ENCODE data around the gene MYLK.
"Not testable (repeated sequence)": the region's sequence is repeated elsewhere in the genome, so short reads cannot be mapped to it uniquely, and the experiment has no call there.

MYLK gene

DNA sequence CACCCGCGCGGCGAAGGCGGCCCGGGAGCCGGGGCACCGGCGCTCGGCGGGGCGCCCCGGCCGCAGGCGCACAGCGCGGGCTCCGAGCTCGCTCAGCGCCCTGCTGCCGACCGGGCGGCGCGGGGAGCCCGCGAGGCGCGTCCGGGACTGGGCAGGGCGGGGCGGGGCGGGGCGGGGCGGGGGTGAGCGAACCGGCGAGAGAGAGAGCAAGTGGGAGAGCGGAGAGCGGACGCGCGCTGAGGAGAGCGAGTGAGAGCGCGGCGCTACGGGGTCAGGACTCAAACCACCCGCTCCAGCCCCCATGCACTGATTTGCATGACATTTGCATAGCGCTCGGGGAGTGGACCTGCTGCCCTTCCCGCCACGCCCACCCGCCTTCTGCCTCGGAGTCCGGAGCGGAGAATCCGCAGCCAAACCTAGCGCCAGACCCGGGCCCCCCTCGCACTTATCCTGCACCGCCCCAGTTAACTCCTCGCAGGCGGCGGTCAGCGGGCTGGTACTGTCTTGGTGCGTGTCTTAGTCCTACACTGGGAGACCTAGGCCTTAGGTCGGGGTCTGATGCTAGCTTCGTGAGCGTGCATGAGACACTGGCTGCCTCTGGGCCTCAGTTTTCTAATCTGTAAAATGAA lies at the start of gene MYLK:
Gene MYLK (minus strand): TSS at position 130 of the 629 bp plus-strand sequence. CDS start 90,491 bp downstream, outside the sequence.
- DNase-seq, result peak in 1 of 6 experiments; percentile 14

DNA sequence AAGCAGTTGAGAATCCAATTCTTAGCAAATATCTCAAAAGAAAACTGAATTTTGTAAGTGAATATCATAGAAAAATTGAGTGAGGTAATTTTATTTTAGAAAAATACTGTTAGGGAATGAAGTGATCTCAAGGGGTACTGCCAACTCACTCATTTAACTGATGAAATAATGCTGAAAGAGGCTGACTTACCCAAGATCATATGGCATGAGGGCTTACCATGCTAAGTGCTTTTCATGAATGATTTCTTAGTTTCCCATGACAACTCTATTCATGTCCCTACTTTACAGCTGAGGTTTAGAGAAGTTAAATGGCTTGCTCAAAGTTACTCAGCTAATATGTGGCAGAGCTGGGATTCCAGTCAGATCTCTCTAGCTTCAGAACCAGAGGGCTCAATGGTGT lies 46.3 kb upstream of the MYLK start:
- DNase-seq, result no peak

DNA sequence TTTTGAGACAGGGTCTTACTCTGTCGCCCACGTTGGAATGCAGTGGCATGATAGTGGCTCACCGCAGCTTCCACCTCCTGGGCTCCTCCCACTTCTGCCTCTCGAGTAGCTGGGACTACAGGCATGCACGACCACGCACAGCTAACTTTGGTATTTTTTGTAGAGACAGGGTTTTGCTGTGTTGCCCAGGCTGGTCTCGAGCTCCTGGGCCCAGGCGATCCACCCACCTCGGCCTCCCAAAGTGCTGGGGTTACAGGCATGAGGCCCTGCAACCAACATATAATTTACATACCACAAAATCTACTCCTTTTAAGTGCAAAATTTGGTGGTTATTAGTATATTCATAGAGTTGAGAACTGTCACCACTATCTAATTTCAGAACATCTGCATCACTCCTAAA lies 45.2 kb upstream of the MYLK start:
- DNase-seq, result no peak

GRCh38 chr3:123926396-123926795 lies 42.3 kb upstream of the MYLK start:
- DNase-seq, result no peak

- DNase-seq, result no peak
Measured at GRCh38 chr3:123920868-123921267, 36.7 kb upstream of the MYLK start.

- DNase-seq, result no peak
Measured at GRCh38 chr3:123920383-123920782, 36.3 kb upstream of the MYLK start.

DNA sequence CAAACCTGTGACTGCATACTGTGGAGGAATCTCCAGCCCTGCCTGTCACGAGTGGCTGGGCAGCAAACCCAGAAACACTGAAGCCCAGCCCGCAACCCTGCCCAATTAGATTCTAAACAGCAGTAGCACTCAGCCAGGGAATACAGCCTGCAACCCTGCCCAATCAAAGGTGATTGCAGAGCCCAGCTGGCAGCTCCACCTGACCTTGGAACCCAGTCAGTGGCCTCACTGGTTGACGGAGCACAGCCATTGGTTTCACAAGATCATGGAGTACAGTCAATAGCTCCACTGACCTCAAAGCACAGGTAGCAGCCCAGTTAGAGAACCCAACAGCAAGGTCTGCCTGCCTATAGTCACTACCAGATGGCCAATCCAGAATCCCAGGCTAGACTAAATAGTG lies 35.2 kb upstream of the MYLK start:
- no peak for DNase-seq

DNA sequence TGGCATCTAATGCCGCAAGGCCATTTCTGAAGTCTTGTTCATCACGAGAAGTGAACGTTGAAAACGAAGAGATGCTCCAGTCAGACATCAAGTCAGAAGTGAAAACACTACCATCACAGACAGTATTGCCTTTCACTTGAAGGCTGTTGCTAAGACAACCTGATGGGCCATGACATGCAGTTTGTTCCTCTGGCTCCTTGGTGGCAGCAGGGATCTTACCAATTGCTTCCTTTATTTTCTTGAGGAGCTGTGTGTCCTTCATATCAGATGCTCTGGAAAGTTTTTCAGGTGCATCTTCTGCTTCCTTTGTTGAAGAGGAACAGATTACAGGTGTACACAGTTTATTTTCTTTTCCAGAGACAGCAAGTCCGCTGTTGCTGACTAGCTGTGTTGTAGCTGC lies 30.7 kb upstream of the MYLK start:
- DNase-seq, result no peak

DNA sequence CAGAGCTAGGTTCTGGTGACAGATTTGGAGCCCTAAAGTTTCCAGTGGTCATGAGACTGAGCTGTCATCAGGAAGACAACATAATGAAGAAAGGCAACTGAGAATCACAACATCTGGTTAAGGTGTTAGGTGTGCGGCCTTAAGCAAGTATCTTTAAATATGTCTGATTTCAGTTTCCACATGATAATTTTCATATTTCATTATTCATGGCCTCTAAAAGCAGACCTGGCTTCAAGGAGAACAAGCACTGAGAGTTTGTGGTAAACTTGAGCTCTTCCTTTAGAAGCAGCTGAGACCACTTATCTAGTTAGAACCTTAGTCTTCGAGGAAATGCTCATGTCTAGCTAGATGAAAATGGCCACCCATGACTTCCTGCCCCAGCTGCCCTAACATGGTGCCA lies 25.7 kb upstream of the MYLK start:
- no peak for DNase-seq

DNA sequence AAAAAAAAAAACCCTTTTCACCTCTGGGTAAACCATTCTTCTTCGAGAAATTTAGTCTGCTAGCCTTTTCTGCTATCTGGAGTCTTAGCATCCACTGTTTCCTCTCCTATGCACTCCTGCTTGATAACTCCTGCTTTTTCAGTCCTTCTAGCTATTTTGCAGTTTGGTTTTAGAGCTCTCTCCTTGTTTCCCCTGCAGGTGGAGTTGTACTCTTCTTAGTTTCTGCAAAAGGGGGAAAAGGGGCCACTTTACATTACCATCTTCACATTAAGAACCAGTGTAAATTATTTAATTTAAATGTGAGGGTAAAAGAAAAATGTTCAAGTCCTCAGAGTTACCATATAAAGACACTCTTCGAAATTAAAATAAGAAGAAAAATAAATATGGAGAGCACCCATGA lies 23.6 kb upstream of the MYLK start:
- no peak for DNase-seq

DNA sequence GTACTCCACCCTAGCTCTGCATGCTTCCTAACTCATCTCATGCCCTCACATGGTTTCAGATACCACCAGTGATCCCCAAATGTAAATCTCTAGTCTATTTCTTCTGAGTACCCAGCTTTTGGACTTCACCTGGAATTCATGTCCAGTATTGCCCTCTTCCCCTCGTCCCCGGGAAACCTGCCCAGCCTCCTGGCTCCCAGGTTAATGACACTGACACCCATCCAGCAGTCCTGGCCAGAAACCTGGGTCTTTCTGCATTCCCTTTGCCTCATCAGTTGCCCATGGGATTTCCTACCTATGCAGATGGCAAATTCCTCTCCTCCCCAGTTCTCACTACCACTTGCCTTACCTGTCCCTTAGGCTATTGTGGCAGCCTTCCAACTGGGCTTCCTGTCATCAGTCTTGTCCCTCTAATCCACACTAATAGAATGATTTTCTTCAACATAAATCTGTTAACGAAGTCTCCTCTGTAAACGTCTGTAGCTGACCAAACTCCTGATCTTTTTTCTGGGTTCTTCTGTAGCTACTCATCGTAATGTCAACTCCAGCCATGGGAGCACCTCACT lies 15.3 kb upstream of the MYLK start:
- no peak for DNase-seq

- DNase-seq, result no peak
Measured at GRCh38 chr3:123893012-123893411, 8.9 kb upstream of the MYLK start.

GRCh38 chr3:123892195-123892594 lies 8.1 kb upstream of the MYLK start:
- no peak for DNase-seq

DNA sequence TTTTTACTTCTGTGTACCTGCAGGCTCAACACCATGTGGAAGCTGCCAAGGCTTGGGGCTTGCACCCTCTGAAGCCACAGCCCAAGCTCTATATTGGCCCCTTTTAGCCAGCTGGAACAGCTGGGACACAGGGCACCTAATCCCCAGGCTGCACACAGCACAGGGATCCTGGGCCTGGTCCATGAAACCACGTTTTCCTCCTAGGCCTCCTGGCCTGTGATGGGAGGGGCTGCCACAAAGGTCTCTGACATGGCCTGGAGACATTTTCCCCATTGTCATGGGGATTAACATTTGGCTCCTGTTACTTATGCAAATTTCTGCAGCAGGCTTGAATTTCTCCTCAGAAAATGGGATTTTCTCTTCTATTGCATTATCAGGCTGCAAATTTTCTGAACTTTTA lies 6.9 kb upstream of the MYLK start:
- not testable (repeated sequence) for DNase-seq

DNA sequence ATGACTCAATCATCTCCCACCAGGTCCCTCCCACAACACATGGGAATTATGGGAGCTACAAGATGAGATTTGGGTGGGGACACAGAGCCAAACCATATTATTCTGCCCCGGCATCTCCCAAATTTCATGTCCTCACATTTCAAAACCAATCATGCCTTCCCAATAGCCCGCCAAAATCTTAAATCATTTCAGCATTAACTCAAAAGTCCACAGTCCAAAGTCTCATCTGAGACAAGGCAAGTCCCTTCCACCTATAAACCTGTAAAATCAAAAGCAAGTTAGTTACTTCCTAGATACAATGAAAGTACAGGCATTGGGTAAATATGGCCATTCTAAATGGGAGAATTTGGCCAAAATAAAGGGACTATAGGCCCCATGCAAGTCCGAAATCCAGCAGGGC lies 6.0 kb upstream of the MYLK start:
- not testable (repeated sequence) for DNase-seq

GRCh38 chr3:123884993-123885392 lies 861 bp upstream of the MYLK start:
- DNase-seq, result no peak

GRCh38 chr3:123883701-123884202 lies 380 bp downstream of the MYLK start:
- no peak for DNase-seq

DNA sequence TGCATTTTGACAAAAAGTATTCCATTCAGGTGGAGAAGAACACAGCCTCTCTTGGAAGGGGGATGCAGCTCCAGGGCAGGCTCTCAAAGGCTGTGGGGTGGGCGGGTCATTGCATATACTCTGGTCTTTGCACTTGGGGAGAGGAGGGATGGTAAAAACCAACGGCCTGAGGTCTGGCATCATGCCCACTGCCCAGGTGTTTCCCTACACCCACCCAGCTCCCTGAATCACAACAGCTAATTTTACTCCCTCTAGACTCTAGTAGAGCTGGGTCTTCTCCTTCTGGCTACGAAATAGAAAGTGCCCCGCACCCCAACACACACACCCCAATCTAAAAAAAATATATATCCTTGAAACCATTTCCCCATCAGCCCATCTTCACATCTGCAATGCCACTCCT lies 1.0 kb downstream of the MYLK start:
- no peak for DNase-seq

DNA sequence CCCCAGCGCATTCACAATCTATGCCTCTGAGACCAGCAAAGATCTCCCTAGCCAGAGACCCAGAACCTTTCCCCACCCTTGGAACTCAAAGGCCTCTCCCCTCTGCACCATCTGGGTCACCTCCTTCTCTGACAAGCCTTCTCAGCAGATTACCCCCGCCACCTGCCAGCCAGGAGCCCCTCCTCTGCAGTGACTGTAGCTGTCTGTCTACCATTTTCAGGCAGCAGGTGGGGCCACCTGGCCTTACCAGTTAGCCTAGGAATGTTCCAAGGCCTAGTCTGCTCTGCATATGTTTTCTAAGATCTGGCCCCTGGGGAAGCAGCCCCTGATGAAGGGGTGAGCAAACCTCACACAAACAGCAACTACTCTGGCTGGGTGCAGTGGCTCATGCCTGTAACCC lies 2.4 kb downstream of the MYLK start:
- no peak for DNase-seq

GRCh38 chr3:123880998-123881561 lies 3.1 kb downstream of the MYLK start:
- DNase-seq, result no peak

DNA sequence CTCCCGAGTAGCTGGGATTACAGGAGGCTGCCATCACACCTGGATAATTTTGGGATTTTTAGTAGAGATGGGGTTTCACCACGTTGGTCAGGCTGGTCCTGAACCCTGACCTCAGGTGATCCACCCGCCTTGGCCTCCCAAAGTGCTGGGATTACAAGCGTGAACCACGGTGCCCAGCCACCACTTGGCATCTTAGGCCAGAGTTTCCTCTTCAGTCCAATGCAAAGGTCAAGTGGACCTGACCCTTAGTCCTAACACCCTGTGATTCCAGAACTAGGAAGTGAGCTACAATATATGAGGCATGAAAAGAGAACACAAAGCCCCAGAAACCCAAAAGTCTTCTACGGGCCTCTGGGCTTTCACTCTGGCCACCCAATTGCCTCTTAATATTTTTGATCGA lies 5.3 kb downstream of the MYLK start:
- no peak for DNase-seq

DNA sequence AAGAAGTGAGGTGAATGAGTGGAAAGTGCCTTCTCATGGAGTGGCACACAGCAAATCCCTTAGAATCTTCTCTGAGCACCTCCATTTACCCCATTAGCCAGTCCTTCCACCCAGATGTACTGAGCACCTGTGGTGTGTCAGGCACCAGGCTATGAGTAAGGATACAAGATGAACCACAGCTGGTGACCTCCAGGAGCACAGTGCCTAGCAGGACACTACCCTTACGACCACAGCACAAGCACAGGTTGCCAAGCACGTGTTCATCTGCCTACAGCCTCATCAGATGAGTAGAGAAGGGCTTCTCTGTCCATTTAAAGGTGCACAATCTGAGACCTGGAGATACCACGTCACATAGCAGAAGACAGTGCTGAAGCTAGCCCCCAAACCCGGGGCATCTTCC lies 6.2 kb downstream of the MYLK start:
- DNase-seq, result no peak

GRCh38 chr3:123877466-123877865 lies 6.7 kb downstream of the MYLK start:
- no peak for DNase-seq

DNA sequence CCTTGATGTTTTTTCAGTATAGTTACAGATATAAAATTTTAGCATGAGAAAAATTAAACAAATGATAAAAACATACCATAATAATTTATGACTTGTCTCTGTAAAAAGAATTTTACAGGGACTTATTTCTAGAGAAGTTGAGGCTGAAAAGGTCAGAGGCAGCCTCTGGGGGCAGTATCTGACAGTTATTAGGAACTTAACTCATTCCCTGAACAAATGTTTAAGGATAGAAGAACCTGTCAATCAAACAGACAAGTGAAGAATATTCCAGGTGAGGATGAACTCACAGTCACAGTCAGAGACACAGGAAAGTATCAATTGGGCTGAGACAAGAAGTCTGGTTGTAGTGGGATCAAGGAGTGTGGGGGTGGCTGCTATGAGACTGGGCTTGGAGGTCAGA lies 7.3 kb downstream of the MYLK start:
- no peak for DNase-seq

DNA sequence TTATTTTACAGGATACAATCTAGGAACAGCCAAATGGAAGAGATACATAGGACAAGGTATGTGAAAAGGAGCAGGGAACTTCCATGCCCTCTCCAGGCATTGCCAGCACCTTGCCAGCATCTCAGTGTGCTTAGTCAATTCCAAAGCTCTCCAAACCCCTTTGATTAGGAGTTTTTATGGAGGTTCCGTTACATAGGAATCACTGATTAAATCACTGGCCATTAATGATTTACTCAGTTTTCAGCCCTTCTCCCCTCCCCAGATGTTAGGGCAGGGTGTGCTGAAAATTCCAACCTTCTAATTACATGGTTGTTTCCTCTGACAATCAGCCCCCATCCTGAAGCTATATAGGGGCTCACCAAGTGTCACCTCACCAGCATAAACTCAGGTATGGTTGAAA lies 11.5 kb downstream of the MYLK start:
- DNase-seq, result no peak

All from stimulated activated naive CD4-positive, alpha-beta T cell (primary cell).